ENCODE data around the gene ABCB11.
"Not testable (repeated sequence)": the region's sequence is repeated elsewhere in the genome, so short reads cannot be mapped to it uniquely, and the experiment has no call there.

DNA sequence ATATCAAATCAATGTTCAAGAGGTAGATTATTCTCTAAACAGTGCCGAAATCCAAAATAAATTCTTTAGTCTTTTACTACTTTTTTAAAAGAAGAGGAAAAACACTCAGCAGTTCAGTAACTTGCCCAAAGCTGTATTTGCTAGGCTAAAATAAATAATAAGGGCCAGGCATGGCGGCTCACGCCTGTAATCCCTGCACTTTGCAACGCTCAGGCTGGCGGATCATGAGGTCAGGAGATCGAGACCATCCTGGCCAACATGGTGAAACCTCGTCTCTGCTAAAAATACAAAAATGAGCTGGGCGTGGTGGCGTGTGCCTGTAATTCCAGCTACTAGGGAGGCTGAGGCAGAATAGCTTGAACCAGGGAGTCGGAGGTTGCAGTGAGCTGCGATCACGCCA lies 149.0 kb downstream of the ABCB11 start:
- TF ChIP-seq, protein P1, sequence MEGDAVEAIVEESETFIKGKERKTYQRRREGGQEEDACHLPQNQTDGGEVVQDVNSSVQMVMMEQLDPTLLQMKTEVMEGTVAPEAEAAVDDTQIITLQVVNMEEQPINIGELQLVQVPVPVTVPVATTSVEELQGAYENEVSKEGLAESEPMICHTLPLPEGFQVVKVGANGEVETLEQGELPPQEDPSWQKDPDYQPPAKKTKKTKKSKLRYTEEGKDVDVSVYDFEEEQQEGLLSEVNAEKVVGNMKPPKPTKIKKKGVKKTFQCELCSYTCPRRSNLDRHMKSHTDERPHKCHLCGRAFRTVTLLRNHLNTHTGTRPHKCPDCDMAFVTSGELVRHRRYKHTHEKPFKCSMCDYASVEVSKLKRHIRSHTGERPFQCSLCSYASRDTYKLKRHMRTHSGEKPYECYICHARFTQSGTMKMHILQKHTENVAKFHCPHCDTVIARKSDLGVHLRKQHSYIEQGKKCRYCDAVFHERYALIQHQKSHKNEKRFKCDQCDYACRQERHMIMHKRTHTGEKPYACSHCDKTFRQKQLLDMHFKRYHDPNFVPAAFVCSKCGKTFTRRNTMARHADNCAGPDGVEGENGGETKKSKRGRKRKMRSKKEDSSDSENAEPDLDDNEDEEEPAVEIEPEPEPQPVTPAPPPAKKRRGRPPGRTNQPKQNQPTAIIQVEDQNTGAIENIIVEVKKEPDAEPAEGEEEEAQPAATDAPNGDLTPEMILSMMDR (IDR thresholded peaks at IDR 0.05) = not testable (repeated sequence)
- TF ChIP-seq, protein P2, sequence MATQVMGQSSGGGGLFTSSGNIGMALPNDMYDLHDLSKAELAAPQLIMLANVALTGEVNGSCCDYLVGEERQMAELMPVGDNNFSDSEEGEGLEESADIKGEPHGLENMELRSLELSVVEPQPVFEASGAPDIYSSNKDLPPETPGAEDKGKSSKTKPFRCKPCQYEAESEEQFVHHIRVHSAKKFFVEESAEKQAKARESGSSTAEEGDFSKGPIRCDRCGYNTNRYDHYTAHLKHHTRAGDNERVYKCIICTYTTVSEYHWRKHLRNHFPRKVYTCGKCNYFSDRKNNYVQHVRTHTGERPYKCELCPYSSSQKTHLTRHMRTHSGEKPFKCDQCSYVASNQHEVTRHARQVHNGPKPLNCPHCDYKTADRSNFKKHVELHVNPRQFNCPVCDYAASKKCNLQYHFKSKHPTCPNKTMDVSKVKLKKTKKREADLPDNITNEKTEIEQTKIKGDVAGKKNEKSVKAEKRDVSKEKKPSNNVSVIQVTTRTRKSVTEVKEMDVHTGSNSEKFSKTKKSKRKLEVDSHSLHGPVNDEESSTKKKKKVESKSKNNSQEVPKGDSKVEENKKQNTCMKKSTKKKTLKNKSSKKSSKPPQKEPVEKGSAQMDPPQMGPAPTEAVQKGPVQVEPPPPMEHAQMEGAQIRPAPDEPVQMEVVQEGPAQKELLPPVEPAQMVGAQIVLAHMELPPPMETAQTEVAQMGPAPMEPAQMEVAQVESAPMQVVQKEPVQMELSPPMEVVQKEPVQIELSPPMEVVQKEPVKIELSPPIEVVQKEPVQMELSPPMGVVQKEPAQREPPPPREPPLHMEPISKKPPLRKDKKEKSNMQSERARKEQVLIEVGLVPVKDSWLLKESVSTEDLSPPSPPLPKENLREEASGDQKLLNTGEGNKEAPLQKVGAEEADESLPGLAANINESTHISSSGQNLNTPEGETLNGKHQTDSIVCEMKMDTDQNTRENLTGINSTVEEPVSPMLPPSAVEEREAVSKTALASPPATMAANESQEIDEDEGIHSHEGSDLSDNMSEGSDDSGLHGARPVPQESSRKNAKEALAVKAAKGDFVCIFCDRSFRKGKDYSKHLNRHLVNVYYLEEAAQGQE (IDR thresholded peaks at IDR 0.05; ENCODE audit: insufficient read depth in 1 of 2, low read depth in 2 of 2, low read length in 1 of 2) = not testable (repeated sequence)
- TF ChIP-seq POLR2AphosphoS5 (IDR thresholded peaks at IDR 0.05; ENCODE audit: low read depth, low read length) = not testable (repeated sequence)
